Measurements from ENCODE around the gene USP10. TPM values are rescaled to one million over a fixed set of nuclear protein-coding genes. Genes with fewer than 3 reads are reported as not detected.
A peak's percentile ranks its signal among the peaks of the same experiment; 100 is the strongest.
"Not testable (repeated sequence)": the region's sequence is repeated elsewhere in the genome, so short reads cannot be mapped to it uniquely, and the experiment has no call there.

Gene USP10
- total RNA-seq, 4 donors from 2014 or later: 61.1 to 103 (median 74.4) TPM

DNA sequence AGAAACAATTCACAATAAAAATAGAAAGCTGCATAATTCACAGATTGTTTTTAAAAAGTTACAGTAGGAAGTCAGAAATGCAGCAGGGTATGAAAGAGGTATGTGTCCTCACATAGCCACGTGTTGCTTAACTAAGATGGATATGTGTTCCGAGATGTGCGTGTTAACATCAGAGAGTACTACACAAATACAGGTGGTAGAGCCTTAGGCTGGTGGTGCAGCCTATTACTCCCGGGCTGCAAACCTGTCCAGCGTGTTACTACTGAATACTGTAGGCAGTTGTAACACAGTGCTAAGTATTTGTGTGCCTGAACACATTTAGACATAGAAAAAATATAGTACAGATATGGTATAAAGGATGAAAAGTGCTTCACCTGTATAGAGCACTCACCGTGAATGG lies 46.4 kb downstream of the USP10 start:
- Histone ChIP-seq H3K36me3 (no peaks in the 10 kb centered on the region), H3K27me3 (no peaks in the 10 kb centered on the region), H3K9me3 (no peaks in the 10 kb centered on the region), H3K4me3 (no peak overlapping the region), H3K4me1 (peaks cover 19 to 27% of the 10 kb centered on the region in 2 donors), H3K27ac (no peak overlapping the region)
- in situ Hi-C loops (cut with MboI; ENCODE audit: low sequenced_read_pairs in 4 of 4) (no loop called here), intact Hi-C loops (cut with DNase I; ENCODE audit: low total_unique reads) (no loop called here)
- no peak for DNase-seq
- no peak for TF ChIP-seq POLR2A (IDR thresholded peaks at IDR 0.05)
- TF ChIP-seq, protein P1, sequence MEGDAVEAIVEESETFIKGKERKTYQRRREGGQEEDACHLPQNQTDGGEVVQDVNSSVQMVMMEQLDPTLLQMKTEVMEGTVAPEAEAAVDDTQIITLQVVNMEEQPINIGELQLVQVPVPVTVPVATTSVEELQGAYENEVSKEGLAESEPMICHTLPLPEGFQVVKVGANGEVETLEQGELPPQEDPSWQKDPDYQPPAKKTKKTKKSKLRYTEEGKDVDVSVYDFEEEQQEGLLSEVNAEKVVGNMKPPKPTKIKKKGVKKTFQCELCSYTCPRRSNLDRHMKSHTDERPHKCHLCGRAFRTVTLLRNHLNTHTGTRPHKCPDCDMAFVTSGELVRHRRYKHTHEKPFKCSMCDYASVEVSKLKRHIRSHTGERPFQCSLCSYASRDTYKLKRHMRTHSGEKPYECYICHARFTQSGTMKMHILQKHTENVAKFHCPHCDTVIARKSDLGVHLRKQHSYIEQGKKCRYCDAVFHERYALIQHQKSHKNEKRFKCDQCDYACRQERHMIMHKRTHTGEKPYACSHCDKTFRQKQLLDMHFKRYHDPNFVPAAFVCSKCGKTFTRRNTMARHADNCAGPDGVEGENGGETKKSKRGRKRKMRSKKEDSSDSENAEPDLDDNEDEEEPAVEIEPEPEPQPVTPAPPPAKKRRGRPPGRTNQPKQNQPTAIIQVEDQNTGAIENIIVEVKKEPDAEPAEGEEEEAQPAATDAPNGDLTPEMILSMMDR (IDR thresholded peaks at IDR 0.05 in 4 of 5, conservative IDR thresholded peaks at IDR 0.05 in 1 of 5): no peak
- no peak for ATAC-seq

DNA sequence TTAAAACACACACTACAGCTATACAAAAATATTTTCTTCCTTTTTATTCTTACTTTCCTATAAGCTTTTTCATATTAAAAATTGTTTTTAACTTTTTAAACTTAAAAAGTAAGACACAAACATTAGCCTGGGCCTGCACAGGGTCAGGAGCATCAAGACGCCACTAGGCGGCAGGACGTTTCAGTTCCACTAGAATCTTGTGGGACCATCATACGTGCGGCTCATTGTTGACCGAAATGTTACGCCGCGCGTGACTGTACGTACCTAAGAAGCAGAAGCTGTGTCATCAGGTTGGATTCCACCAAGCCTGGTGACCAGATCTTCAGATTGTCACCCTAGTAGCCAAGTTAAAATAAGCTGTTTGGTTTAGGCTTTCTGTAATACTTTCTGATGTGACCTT lies 47.1 kb downstream of the USP10 start:
- intact Hi-C loops (cut with DNase I; ENCODE audit: low total_unique reads): no loop called here
- DNase-seq: peak in 1 of 2 donors; percentile 42

DNA sequence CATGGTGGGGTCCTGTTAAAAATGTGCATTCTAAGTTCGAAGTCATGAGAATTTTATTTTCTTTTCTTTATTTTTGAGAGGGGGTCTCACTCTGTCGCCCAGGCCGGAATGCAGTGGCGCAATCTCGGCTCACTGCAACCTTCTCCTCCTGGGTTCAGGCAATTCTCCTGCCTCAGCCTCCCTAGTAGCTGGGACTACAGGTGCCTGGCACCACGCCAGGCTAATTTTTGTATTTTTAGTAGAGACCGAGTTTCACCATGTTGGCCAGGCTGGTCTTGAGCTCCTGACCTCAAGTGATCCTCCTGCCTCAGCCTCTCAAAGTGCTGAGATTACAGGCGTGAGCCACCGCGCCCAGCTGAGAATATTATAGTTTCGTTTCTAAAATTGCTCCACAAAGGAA lies 48.4 kb downstream of the USP10 start:
- ATAC-seq; in situ Hi-C loops (cut with MboI; ENCODE audit: low sequenced_read_pairs in 4 of 4); intact Hi-C loops (cut with DNase I; ENCODE audit: low total_unique reads); H3K27ac ChIP-seq; H3K9me3 ChIP-seq; H3K4me3 ChIP-seq; H3K27me3 ChIP-seq; DNase-seq; H3K36me3 ChIP-seq: not testable (repeated sequence)
- H3K4me1 ChIP-seq: peaks cover 18 to 24% of the 10 kb centered on the region in 2 donors

More for the DNA sequence above, 47.1 kb downstream of the USP10 start:
- no peak for TF ChIP-seq POLR2A (IDR thresholded peaks at IDR 0.05)
- TF ChIP-seq, protein P1 (IDR thresholded peaks at IDR 0.05 in 4 of 5, conservative IDR thresholded peaks at IDR 0.05 in 1 of 5): no peak
- Histone ChIP-seq H3K4me1 (peaks cover 23 to 24% of the 10 kb centered on the region in 2 donors), H3K4me3 (no peak overlapping the region), H3K9me3 (no peaks in the 10 kb centered on the region), H3K27ac (no peak overlapping the region), H3K36me3 (no peaks in the 10 kb centered on the region), H3K27me3 (no peaks in the 10 kb centered on the region)
- in situ Hi-C loops (cut with MboI; ENCODE audit: low sequenced_read_pairs in 4 of 4): no loop called here
- peak; percentile 70 to 75 for ATAC-seq

DNA sequence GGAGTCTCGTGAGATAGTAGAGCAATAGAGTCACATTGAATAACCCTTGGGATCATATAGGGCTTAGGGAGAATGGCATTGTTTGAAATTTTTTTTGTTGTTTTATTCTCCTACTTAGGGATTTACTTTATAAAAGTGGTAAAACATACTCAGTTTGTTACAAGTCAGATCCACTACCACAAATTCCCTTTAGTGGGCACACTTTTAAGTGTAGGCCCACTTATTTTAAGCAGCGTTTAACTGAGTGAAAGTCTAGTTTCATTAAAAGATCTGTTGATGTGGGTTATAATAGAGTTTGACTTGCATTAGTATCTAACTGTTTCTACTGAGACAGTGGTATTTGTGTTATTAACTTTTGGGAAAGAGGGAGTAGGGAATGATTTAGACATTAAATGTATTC lies 49.3 kb downstream of the USP10 start:
- ATAC-seq (no peak), DNase-seq (no peak)
- intact Hi-C loops (cut with DNase I; ENCODE audit: low total_unique reads) (no loop called here), in situ Hi-C loops (cut with MboI; ENCODE audit: low sequenced_read_pairs in 4 of 4) (no loop called here)
- H3K9me3 ChIP-seq: no peaks in the 10 kb centered on the region
- no peak overlapping the region for H3K27ac ChIP-seq
- no peak overlapping the region for H3K4me3 ChIP-seq
- no peaks in the 10 kb centered on the region for H3K27me3 ChIP-seq
- no peak for TF ChIP-seq POLR2A (IDR thresholded peaks at IDR 0.05)
- TF ChIP-seq, protein P1 (IDR thresholded peaks at IDR 0.05 in 4 of 5, conservative IDR thresholded peaks at IDR 0.05 in 1 of 5): no peak
- peaks cover 21 to 27% of the 10 kb centered on the region in 2 donors for H3K4me1 ChIP-seq
- H3K36me3 ChIP-seq: no peaks in the 10 kb centered on the region

DNA sequence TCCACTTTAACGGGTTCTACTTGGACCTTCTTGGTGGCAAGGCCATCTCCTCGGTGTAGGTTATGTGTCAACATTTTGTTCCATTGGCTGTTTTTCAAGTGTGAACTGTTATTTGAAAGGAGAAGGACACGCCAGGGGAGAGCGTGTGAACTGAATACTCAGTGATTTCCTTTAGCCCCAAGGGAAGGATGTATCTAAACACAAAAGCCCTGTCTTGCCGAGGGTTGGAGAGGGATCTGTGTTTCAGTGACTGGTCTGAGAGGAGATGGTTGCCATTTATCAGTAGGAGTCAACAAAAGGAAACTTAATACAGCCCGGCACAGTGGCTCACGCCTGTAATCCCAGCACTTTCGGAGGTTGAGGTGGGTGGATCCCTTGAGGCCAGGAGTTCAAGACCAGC lies 50.0 kb downstream of the USP10 start:
- H3K27ac ChIP-seq: peak overlapping the region in 2 of 4 donors; percentile 5 to 17
- no peaks in the 10 kb centered on the region for H3K9me3 ChIP-seq
- intact Hi-C loops (cut with DNase I; ENCODE audit: low total_unique reads) (no loop called here), in situ Hi-C loops (cut with MboI; ENCODE audit: low sequenced_read_pairs in 4 of 4) (loop anchor here (5.0 to 10.0 kb wide), 3 partner anchors 212 to 222 kb away; no protein-coding TSS in a partner anchor)
- ATAC-seq (no peak), DNase-seq (no peak)
- H3K36me3 ChIP-seq: no peaks in the 10 kb centered on the region
- no peaks in the 10 kb centered on the region for H3K27me3 ChIP-seq
- no peak for TF ChIP-seq POLR2A (IDR thresholded peaks at IDR 0.05)
- peaks cover 27 to 34% of the 10 kb centered on the region in 2 donors for H3K4me1 ChIP-seq
- H3K4me3 ChIP-seq: no peak overlapping the region

DNA sequence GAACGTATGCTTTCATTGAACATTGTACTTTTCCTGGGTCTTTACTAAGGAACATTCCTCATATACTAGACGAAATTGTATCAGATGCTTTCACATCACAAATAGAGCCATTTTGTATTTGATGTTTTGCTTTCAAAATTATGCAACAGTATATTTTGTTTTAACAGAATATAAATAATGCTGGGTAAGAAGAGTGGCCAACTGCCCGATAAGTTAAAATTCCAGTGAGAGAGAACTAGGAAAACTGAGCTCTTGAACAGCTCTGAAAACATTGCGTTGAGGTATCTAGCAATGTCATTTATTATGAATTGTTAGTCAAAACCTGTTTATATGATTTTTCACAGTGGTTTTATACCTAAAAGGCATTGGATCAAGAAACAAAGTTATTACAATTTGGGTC lies 50.8 kb downstream of the USP10 start:
- TF ChIP-seq POLR2A (IDR thresholded peaks at IDR 0.05): no peak
- TF ChIP-seq, protein P1 (IDR thresholded peaks at IDR 0.05 in 4 of 5, conservative IDR thresholded peaks at IDR 0.05 in 1 of 5): no peak
- peaks cover 28 to 35% of the 10 kb centered on the region in 2 donors for H3K4me1 ChIP-seq
- intact Hi-C loops (cut with DNase I; ENCODE audit: low total_unique reads) (no loop called here), in situ Hi-C loops (cut with MboI; ENCODE audit: low sequenced_read_pairs in 4 of 4) (loop anchor here (5.0 to 10.0 kb wide), 3 partner anchors 212 to 222 kb away; no protein-coding TSS in a partner anchor)
- no peak overlapping the region for H3K27ac ChIP-seq
- DNase-seq (no peak), ATAC-seq (no peak)
- no peaks in the 10 kb centered on the region for H3K27me3 ChIP-seq
- no peaks in the 10 kb centered on the region for H3K36me3 ChIP-seq
- H3K9me3 ChIP-seq: no peaks in the 10 kb centered on the region
- no peak overlapping the region for H3K4me3 ChIP-seq
